22Rv1 (cell line): Measurements from ENCODE around the gene AXIN1.

Experiments
- ZFX ChIP-seq: fragments of 450-650 bp; IDR thresholded peaks from 2 replicates; pipeline ENCODE4 v1.6.1; 2017; ENCODE audit warnings: antibody characterized with exemption, borderline replicate concordance
- TF ChIP-seq, protein P1 (sequence below): fragments of 450-650 bp; IDR thresholded peaks from 2 replicates; pipeline ENCODE4 v1.5.1; 2017; ENCODE audit warnings: mild to moderate bottlenecking

DNA sequence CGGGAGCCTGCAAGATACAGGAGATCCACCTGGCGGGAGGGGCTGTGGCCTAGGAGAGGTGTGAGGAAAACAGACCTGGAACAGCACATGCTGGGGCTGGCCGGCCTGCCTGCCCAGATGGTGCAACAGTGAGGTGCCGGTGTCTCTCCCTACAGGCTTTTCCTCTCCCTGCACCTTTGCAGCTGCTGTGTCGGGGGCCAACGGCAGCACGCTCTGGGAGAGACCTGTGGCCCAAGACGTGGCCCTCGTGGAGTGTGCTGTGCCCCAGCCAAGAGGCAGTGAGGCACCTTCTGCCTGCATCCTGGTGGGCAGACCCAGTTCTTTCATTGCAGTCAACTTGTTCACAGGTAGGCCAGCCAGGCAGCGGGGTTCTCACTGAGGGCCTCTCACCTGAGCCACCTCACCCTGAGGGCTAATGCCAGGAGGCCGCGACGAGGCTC is 92.7 kb downstream of the AXIN1 start:
- TF ChIP-seq, protein P1, sequence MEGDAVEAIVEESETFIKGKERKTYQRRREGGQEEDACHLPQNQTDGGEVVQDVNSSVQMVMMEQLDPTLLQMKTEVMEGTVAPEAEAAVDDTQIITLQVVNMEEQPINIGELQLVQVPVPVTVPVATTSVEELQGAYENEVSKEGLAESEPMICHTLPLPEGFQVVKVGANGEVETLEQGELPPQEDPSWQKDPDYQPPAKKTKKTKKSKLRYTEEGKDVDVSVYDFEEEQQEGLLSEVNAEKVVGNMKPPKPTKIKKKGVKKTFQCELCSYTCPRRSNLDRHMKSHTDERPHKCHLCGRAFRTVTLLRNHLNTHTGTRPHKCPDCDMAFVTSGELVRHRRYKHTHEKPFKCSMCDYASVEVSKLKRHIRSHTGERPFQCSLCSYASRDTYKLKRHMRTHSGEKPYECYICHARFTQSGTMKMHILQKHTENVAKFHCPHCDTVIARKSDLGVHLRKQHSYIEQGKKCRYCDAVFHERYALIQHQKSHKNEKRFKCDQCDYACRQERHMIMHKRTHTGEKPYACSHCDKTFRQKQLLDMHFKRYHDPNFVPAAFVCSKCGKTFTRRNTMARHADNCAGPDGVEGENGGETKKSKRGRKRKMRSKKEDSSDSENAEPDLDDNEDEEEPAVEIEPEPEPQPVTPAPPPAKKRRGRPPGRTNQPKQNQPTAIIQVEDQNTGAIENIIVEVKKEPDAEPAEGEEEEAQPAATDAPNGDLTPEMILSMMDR: no peak
- no peak for TF ChIP-seq ZFX
